ENCODE data around the gene ITPR2.

The ITPR2 gene

DNA sequence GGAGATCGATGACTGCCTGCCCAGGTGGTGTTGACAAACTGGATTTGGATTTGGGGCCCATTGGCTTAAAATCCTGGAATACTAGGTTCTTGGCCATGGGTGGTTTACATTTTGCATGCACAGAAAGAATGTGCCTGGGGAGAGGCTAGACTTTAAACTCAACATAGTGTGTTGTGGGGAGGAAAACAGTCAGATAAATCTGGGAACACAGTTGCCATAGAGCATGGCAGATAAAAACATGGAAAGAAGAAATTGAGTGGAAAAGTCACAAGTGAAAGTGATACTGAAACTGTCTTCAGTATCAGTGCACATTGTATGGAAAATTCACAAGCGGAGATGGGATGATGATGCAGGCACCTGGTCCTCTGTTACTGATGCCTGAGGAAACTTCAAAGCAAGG lies 542.4 kb downstream of the ITPR2 start:
- Histone ChIP-seq H3K4me2 (ENCODE audit: low read length) (no peak overlapping the region), H3K4me1 (ENCODE audit: insufficient read depth, low read length, severe bottlenecking) (no peaks in the 10 kb centered on the region), H3F3A (ENCODE audit: insufficient read depth, low read length) (no peaks in the 10 kb centered on the region), H3K9ac (ENCODE audit: low read length) (no peak overlapping the region), H3K4me3 (ENCODE audit: low read depth, low read length, poor library complexity, severe bottlenecking) (no peak overlapping the region), H3K79me2 (ENCODE audit: insufficient read depth, low read length) (no peaks in the 10 kb centered on the region), H3K9me3 (ENCODE audit: low read length) (no peaks in the 10 kb centered on the region), H3K27me3 (ENCODE audit: insufficient read depth, low read length) (no peaks in the 10 kb centered on the region), H4K20me1 (ENCODE audit: insufficient read depth, low read length) (no peaks in the 10 kb centered on the region), H3K9me2 (ENCODE audit: low read depth, low read length) (no peaks in the 10 kb centered on the region), H3K27ac (ENCODE audit: low read depth, low read length, poor library complexity, severe bottlenecking) (no peak overlapping the region), H2AFZ (ENCODE audit: low read length) (no peak overlapping the region), H3K36me3 (ENCODE audit: insufficient read depth, low read length) (no peaks in the 10 kb centered on the region)
- no peak for TF ChIP-seq EZH2 (IDR thresholded peaks at IDR 0.05; ENCODE audit: borderline replicate concordance, low read length)
- TF ChIP-seq, protein P1, sequence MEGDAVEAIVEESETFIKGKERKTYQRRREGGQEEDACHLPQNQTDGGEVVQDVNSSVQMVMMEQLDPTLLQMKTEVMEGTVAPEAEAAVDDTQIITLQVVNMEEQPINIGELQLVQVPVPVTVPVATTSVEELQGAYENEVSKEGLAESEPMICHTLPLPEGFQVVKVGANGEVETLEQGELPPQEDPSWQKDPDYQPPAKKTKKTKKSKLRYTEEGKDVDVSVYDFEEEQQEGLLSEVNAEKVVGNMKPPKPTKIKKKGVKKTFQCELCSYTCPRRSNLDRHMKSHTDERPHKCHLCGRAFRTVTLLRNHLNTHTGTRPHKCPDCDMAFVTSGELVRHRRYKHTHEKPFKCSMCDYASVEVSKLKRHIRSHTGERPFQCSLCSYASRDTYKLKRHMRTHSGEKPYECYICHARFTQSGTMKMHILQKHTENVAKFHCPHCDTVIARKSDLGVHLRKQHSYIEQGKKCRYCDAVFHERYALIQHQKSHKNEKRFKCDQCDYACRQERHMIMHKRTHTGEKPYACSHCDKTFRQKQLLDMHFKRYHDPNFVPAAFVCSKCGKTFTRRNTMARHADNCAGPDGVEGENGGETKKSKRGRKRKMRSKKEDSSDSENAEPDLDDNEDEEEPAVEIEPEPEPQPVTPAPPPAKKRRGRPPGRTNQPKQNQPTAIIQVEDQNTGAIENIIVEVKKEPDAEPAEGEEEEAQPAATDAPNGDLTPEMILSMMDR (IDR thresholded peaks at IDR 0.05; ENCODE audit: low read length): no peak

DNA sequence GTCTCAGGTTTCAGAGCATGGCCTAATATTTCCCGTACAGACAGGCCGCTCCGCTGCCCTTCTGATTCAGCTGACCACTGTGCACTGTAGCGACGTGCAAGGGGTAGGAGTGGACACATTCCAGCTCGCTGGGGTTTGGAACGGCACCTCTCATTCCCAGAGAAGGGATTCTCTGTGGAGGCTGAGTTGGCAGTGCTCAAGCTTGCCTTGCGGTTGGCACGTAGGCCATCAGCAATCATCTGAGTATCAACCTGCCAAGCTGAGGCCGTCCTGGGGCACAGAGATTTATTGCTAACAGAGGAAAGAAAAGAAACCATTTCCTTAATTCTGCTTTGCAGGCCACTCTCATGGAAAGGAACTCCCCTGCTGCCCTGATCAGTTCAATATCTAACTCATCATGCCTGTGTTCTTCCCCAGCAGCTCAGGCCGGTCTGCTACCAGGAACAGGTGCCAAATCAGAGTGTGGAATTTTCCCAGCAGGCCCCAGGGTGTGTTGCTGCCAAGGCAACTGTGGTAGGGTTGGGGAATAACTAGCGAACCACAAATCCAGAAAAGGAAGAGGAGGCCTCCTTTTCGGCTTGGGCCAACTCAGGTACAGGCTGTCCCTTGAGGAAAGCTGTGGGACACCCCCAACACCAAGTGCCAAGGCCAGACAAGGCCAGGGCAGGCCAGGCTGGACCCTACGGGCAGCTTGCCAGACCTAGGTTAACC lies 545.2 kb downstream of the ITPR2 start:
- H2AFZ ChIP-seq (ENCODE audit: low read length): no peak overlapping the region

More for the DNA sequence above, 545.2 kb downstream of the ITPR2 start:
- H3K79me2 ChIP-seq (ENCODE audit: insufficient read depth, low read length): no peaks in the 10 kb centered on the region
- H3K4me2 ChIP-seq (ENCODE audit: low read length): no peak overlapping the region
- no peaks in the 10 kb centered on the region for H3K4me1 ChIP-seq (ENCODE audit: insufficient read depth, low read length, severe bottlenecking)
- no peak for TF ChIP-seq EZH2 (IDR thresholded peaks at IDR 0.05; ENCODE audit: borderline replicate concordance, low read length)
- TF ChIP-seq, protein P1 (IDR thresholded peaks at IDR 0.05; ENCODE audit: low read length): no peak
- H3K9me2 ChIP-seq (ENCODE audit: low read depth, low read length): no peaks in the 10 kb centered on the region
- H3K4me3 ChIP-seq (ENCODE audit: low read depth, low read length, poor library complexity, severe bottlenecking): no peak overlapping the region
- no peak overlapping the region for H3K9ac ChIP-seq (ENCODE audit: low read length)
- no peaks in the 10 kb centered on the region for H3K36me3 ChIP-seq (ENCODE audit: insufficient read depth, low read length)
- no peaks in the 10 kb centered on the region for H3K27me3 ChIP-seq (ENCODE audit: insufficient read depth, low read length)
- no peaks in the 10 kb centered on the region for H4K20me1 ChIP-seq (ENCODE audit: insufficient read depth, low read length)
- no peak overlapping the region for H3K27ac ChIP-seq (ENCODE audit: low read depth, low read length, poor library complexity, severe bottlenecking)
- no peaks in the 10 kb centered on the region for H3F3A ChIP-seq (ENCODE audit: insufficient read depth, low read length)
- H3K9me3 ChIP-seq (ENCODE audit: low read length): no peaks in the 10 kb centered on the region

Measured in OCI-LY1 (cell line).